ENCODE measurements around the gene C2orf66. TPM values are rescaled to one million over a fixed set of nuclear protein-coding genes. Genes with fewer than 3 reads are reported as not detected.

The C2orf66 gene
- total RNA-seq, 1 donor from 2014 or later: not detected

- no peaks in the 10 kb centered on the region for H3K27me3 ChIP-seq
- no peak for TF ChIP-seq POLR2AphosphoS5 (IDR thresholded peaks at IDR 0.05; ENCODE audit: insufficient read depth in 1 of 2, low read depth in 1 of 2)
- TF ChIP-seq CTCF (IDR thresholded peaks at IDR 0.05): no peak
- TF ChIP-seq POLR2A (IDR thresholded peaks at IDR 0.05): no peak
These were observed 14.8 kb upstream of the C2orf66 start for GRCh38 chr2:196823750-196824522.

GRCh38 chr2:196821195-196821594 lies 12.0 kb upstream of the C2orf66 start:
- DNase-seq (ENCODE audit: extremely low spot score in 2 of 2): no peak
- intact Hi-C loops (cut with DNase I): no loop called here
- no peak overlapping the region for H3K4me3 ChIP-seq
- no peaks in the 10 kb centered on the region for H3K9me3 ChIP-seq
- no peaks in the 10 kb centered on the region for H3K36me3 ChIP-seq
- H3K4me1 ChIP-seq: no peaks in the 10 kb centered on the region
- no peaks in the 10 kb centered on the region for H3K27me3 ChIP-seq
- TF ChIP-seq POLR2AphosphoS5 (IDR thresholded peaks at IDR 0.05; ENCODE audit: insufficient read depth in 1 of 2, low read depth in 1 of 2) (no peak), CTCF (IDR thresholded peaks at IDR 0.05) (no peak), POLR2A (IDR thresholded peaks at IDR 0.05) (no peak)
- H3K27ac ChIP-seq: no peak overlapping the region

More at GRCh38 chr2:196823750-196824522, 14.8 kb upstream of the C2orf66 start:
- no peak overlapping the region for H3K4me3 ChIP-seq
- intact Hi-C loops (cut with DNase I): no loop called here
- H3K4me1 ChIP-seq: no peaks in the 10 kb centered on the region
- H3K9me3 ChIP-seq: no peaks in the 10 kb centered on the region
- no peak for DNase-seq (ENCODE audit: extremely low spot score in 2 of 2)
- H3K36me3 ChIP-seq: no peaks in the 10 kb centered on the region
- H3K27ac ChIP-seq: no peak overlapping the region

GRCh38 chr2:196808083-196808665 lies 981 bp downstream of the C2orf66 start:
- DNase-seq (ENCODE audit: extremely low spot score in 2 of 2): no peak
- no peaks in the 10 kb centered on the region for H3K36me3 ChIP-seq
- TF ChIP-seq CTCF (IDR thresholded peaks at IDR 0.05) (no peak), POLR2AphosphoS5 (IDR thresholded peaks at IDR 0.05; ENCODE audit: insufficient read depth in 1 of 2, low read depth in 1 of 2) (no peak), POLR2A (IDR thresholded peaks at IDR 0.05) (no peak)

GRCh38 chr2:196804381-196804780 lies 4.8 kb downstream of the C2orf66 start:
- Histone ChIP-seq H3K4me1 (no peaks in the 10 kb centered on the region), H3K27me3 (no peaks in the 10 kb centered on the region), H3K36me3 (no peaks in the 10 kb centered on the region), H3K27ac (no peak overlapping the region), H3K9me3 (no peaks in the 10 kb centered on the region), H3K4me3 (no peak overlapping the region)
- TF ChIP-seq CTCF (IDR thresholded peaks at IDR 0.05): no peak
- no peak for TF ChIP-seq POLR2AphosphoS5 (IDR thresholded peaks at IDR 0.05; ENCODE audit: insufficient read depth in 1 of 2, low read depth in 1 of 2)
- no peak for TF ChIP-seq POLR2A (IDR thresholded peaks at IDR 0.05)
- DNase-seq (ENCODE audit: extremely low spot score in 2 of 2): no peak
- intact Hi-C loops (cut with DNase I): no loop called here

More at GRCh38 chr2:196808083-196808665, 981 bp downstream of the C2orf66 start:
- H3K4me1 ChIP-seq: no peaks in the 10 kb centered on the region
- no peaks in the 10 kb centered on the region for H3K9me3 ChIP-seq
- no peak overlapping the region for H3K27ac ChIP-seq
- H3K4me3 ChIP-seq: no peak overlapping the region
- no peaks in the 10 kb centered on the region for H3K27me3 ChIP-seq
- intact Hi-C loops (cut with DNase I): no loop called here

GRCh38 chr2:196802401-196802800 lies 6.8 kb downstream of the C2orf66 start:
- no peak for DNase-seq (ENCODE audit: extremely low spot score in 2 of 2)
- Histone ChIP-seq H3K4me1 (peaks cover 18% of the 10 kb centered on the region), H3K27ac (no peak overlapping the region), H3K9me3 (no peaks in the 10 kb centered on the region), H3K27me3 (no peaks in the 10 kb centered on the region), H3K4me3 (no peak overlapping the region), H3K36me3 (peaks cover 0 to 1% of the 10 kb centered on the region in 2 donors)
- TF ChIP-seq POLR2AphosphoS5 (IDR thresholded peaks at IDR 0.05; ENCODE audit: insufficient read depth in 1 of 2, low read depth in 1 of 2) (no peak), CTCF (IDR thresholded peaks at IDR 0.05) (no peak), POLR2A (IDR thresholded peaks at IDR 0.05) (no peak)
- intact Hi-C loops (cut with DNase I): no loop called here
